ENCODE data around the gene APBA2. TPM values are rescaled to one million over a fixed set of nuclear protein-coding genes. Genes with fewer than 3 reads are reported as not detected.

Gene APBA2
- polyA plus RNA-seq, 2 of the 4 experiments (the other 2 are of a cell fraction): 11.4 to 12.6 TPM

DNA sequence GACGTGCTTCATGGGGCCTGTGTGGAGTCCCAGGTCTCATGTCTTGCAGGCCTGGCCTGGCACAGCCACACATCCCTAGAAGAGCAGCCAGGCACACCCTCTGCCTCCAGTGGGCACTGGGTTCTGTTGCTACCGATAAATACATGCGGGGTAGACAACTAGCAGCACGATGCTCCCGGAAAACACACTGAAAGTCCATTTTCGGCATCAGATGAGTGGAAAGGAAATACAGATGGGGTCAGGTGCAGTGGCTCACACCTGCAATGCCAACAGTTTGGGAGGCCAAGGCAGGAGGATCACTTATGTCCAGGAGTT, 218.7 kb downstream of the APBA2 start:
- no peak overlapping the region for H3K4me3 ChIP-seq
- CTCF ChIA-PET: interaction anchor here (0.7 to 9.8 kb wide), 21 partner anchors 8 to 465 kb away, joined by 3 to 228 read pairs (median 5); no protein-coding TSS in a partner anchor
- no peak for ATAC-seq
- H3K4me1 ChIP-seq: no peaks in the 10 kb centered on the region
- no peak for FAIRE-seq
- H3K27ac ChIP-seq: no peak overlapping the region
- H3K9me3 ChIP-seq: no peaks in the 10 kb centered on the region
- WGBS (ENCODE audit: missing lambda C conversion rate): 92% methylated on average over 6 of the region's 6 CpGs
- DNase-seq (ENCODE audit: low read depth in 1 of 2, low spot score in 1 of 2): no peak
- TF ChIP-seq, protein P1, sequence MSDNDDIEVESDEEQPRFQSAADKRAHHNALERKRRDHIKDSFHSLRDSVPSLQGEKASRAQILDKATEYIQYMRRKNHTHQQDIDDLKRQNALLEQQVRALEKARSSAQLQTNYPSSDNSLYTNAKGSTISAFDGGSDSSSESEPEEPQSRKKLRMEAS (IDR thresholded peaks at IDR 0.05): no peak
- no peak for TF ChIP-seq NPAS2 (CRISPR knock-in tag; IDR thresholded peaks at IDR 0.05; ENCODE audit: borderline replicate concordance)
- POLR2A ChIA-PET: no interaction called here
- no peak overlapping the region for H3K4me2 ChIP-seq

DNA sequence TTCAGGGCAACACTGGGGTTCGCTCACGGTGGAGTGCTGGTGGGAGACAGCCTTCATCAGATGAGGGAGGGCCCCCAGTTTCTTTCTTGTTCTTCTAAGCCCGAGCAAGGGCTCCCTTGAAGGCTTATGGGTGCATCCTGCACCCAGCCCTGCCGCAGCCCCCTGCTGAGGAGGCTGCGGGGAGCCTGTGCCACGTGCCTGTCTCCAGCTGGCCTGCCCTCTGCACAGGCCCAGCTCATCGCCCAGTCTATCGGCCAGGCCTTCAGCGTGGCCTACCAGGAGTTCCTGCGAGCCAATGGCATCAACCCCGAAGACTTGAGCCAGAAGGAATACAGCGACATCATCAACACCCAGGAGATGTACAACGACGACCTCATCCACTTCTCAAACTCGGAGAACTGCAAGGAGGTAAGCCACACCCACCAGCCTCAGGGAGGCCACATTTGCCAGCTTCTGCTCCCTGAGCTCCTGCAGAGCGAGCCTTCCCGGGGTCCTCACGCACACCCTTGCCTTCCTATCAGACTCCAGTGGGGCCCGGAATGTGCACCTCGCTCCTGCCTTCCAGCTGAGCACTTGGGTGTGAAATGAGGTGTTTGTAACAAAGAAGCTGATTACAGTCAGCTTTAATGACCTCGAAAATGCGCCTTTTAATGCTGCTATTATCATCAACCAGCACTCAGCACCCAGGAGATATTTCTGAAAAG, 219.5 kb downstream of the APBA2 start:
- Histone ChIP-seq H3K4me1 (no peaks in the 10 kb centered on the region), H3K4me3 (no peak overlapping the region), H3K27ac (no peak overlapping the region), H3K4me2 (no peak overlapping the region), H3K9me3 (no peaks in the 10 kb centered on the region)
- TF ChIP-seq, protein P2, sequence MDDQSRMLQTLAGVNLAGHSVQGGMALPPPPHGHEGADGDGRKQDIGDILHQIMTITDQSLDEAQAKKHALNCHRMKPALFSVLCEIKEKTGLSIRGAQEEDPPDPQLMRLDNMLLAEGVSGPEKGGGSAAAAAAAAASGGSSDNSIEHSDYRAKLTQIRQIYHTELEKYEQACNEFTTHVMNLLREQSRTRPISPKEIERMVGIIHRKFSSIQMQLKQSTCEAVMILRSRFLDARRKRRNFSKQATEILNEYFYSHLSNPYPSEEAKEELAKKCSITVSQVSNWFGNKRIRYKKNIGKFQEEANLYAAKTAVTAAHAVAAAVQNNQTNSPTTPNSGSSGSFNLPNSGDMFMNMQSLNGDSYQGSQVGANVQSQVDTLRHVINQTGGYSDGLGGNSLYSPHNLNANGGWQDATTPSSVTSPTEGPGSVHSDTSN (IDR thresholded peaks at IDR 0.05): no peak
- TF ChIP-seq ZNF302 (CRISPR knock-in tag; IDR thresholded peaks at IDR 0.05) (no peak), FOSL2 (IDR thresholded peaks at IDR 0.05) (no peak), FOSL2 (CRISPR knock-in tag; IDR thresholded peaks at IDR 0.05) (no peak), SREBF2 (IDR thresholded peaks at IDR 0.05) (no peak), RNF2 (IDR thresholded peaks at IDR 0.05; ENCODE audit: borderline replicate concordance, low read depth) (no peak), GATA3 (IDR thresholded peaks at IDR 0.05; ENCODE audit: borderline replicate concordance) (no peak), MYC (IDR thresholded peaks at IDR 0.05; ENCODE audit: borderline replicate concordance, low read length) (no peak), ZFP36 (IDR thresholded peaks at IDR 0.05; ENCODE audit: borderline replicate concordance, partially characterized antibody) (no peak), KDM1A (IDR thresholded peaks at IDR 0.05; ENCODE audit: low read depth) (no peak), EHF (CRISPR knock-in tag; IDR thresholded peaks at IDR 0.05) (no peak), KDM5A (IDR thresholded peaks at IDR 0.05) (no peak), HOXA7 (CRISPR knock-in tag; IDR thresholded peaks at IDR 0.05) (no peak), ZSCAN20 (CRISPR knock-in tag; IDR thresholded peaks at IDR 0.05) (no peak), HDAC2 (IDR thresholded peaks at IDR 0.05) (no peak)
- TF ChIP-seq, protein P3, sequence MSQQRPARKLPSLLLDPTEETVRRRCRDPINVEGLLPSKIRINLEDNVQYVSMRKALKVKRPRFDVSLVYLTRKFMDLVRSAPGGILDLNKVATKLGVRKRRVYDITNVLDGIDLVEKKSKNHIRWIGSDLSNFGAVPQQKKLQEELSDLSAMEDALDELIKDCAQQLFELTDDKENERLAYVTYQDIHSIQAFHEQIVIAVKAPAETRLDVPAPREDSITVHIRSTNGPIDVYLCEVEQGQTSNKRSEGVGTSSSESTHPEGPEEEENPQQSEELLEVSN (IDR thresholded peaks at IDR 0.05; ENCODE audit: borderline replicate concordance, low read depth): no peak
- TF ChIP-seq, protein P4, sequence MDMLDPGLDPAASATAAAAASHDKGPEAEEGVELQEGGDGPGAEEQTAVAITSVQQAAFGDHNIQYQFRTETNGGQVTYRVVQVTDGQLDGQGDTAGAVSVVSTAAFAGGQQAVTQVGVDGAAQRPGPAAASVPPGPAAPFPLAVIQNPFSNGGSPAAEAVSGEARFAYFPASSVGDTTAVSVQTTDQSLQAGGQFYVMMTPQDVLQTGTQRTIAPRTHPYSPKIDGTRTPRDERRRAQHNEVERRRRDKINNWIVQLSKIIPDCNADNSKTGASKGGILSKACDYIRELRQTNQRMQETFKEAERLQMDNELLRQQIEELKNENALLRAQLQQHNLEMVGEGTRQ (IDR thresholded peaks at IDR 0.05): no peak
- FAIRE-seq: no peak
- WGBS (ENCODE audit: missing lambda C conversion rate): 83% methylated on average over 20 of the region's 22 CpGs
- POLR2A ChIA-PET: no interaction called here
- DNase-seq (ENCODE audit: low read depth in 1 of 2, low spot score in 1 of 2): no peak
- no peak for ATAC-seq
- CTCF ChIA-PET: interaction anchor here (0.6 to 9.8 kb wide), 16 partner anchors 16 to 913 kb away, joined by 3 to 228 read pairs (median 6); no protein-coding TSS in a partner anchor

DNA sequence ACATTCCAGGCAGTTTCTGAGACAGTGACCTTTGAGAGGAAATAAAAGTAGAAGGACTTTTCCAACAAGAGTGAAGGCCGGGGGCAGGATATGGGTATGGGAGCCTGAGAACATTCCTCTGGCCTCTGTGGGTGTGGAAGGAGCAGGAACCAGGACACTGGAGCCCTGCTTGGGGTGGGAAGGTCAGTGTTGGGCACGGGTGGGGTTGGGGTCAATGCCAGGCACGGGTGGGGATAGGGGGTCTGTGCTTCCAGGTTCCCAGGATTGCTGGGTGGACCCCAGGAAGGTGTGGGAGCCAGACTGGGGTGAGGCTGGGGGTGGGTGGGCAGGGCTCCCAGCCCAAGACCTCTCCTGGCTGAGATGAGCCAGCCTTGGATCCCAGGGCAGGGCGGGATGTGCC, 220.3 kb downstream of the APBA2 start:
- FAIRE-seq: no peak
- TF ChIP-seq MAFK (IDR thresholded peaks at IDR 0.05; ENCODE audit: partially characterized antibody) (no peak), HDAC2 (IDR thresholded peaks at IDR 0.05) (no peak), TP53 (CRISPR knock-in tag; IDR thresholded peaks at IDR 0.05) (no peak), HOXB5 (CRISPR knock-in tag; IDR thresholded peaks at IDR 0.05) (no peak), CEBPB (IDR thresholded peaks at IDR 0.05) (no peak), NR3C1 (IDR thresholded peaks at IDR 0.05) (no peak), FOSB (CRISPR knock-in tag; IDR thresholded peaks at IDR 0.05) (no peak), KDM1A (IDR thresholded peaks at IDR 0.05; ENCODE audit: low read depth) (no peak), EHF (CRISPR knock-in tag; IDR thresholded peaks at IDR 0.05) (no peak), HEYL (CRISPR knock-in tag; IDR thresholded peaks at IDR 0.05) (no peak), TFCP2L1 (CRISPR knock-in tag; IDR thresholded peaks at IDR 0.05) (no peak)
- TF ChIP-seq, protein P5, sequence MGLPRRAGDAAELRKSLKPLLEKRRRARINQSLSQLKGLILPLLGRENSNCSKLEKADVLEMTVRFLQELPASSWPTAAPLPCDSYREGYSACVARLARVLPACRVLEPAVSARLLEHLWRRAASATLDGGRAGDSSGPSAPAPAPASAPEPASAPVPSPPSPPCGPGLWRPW (IDR thresholded peaks at IDR 0.05): no peak
- TF ChIP-seq, protein P6, sequence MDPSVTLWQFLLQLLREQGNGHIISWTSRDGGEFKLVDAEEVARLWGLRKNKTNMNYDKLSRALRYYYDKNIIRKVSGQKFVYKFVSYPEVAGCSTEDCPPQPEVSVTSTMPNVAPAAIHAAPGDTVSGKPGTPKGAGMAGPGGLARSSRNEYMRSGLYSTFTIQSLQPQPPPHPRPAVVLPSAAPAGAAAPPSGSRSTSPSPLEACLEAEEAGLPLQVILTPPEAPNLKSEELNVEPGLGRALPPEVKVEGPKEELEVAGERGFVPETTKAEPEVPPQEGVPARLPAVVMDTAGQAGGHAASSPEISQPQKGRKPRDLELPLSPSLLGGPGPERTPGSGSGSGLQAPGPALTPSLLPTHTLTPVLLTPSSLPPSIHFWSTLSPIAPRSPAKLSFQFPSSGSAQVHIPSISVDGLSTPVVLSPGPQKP (IDR thresholded peaks at IDR 0.05; ENCODE audit: low read depth, low read length): no peak
- TF ChIP-seq, protein P4 (IDR thresholded peaks at IDR 0.05): no peak
- TF ChIP-seq, protein P7, sequence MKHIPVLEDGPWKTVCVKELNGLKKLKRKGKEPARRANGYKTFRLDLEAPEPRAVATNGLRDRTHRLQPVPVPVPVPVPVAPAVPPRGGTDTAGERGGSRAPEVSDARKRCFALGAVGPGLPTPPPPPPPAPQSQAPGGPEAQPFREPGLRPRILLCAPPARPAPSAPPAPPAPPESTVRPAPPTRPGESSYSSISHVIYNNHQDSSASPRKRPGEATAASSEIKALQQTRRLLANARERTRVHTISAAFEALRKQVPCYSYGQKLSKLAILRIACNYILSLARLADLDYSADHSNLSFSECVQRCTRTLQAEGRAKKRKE (CRISPR knock-in tag; IDR thresholded peaks at IDR 0.05; ENCODE audit: low read depth): no peak

More for the DNA sequence above, 220.3 kb downstream of the APBA2 start:
- ChIA-PET CTCF (interaction anchor here (0.9 to 9.8 kb wide), 5 partner anchors 15 to 914 kb away, joined by 3 to 228 read pairs (median 8); no protein-coding TSS in a partner anchor), POLR2A (no interaction called here)
- no peak for ATAC-seq
- Histone ChIP-seq H3K4me3 (no peak overlapping the region), H3K9me3 (no peaks in the 10 kb centered on the region), H3K4me1 (no peaks in the 10 kb centered on the region), H3K27ac (no peak overlapping the region), H3K4me2 (no peak overlapping the region)
- DNase-seq (ENCODE audit: low read depth in 1 of 2, low spot score in 1 of 2): no peak
- 90% methylated on average over 2 of the region's 4 CpGs for WGBS (ENCODE audit: missing lambda C conversion rate)
